Renal cortex interstitium (tissue), 15 donors: ENCODE measurements around the gene GAL3ST3. TPM values are rescaled to one million over a fixed set of nuclear protein-coding genes. Genes with fewer than 3 reads are reported as not detected.
"Not testable (repeated sequence)": the region's sequence is repeated elsewhere in the genome, so short reads cannot be mapped to it uniquely, and the experiment has no call there.

Source experiments
- DNase-seq, 11 donors: peaks; one replicate each; pipeline ENCODE4 v3.0.0-alpha.2; 2013; ENCODE audit warnings: low read depth in 9 of 11, low spot score in 4 of 11; ENCODE audit errors: extremely low read depth in 1 of 11
- long read RNA-seq, 16 experiments: transcript quantifications; one replicate each; lab custom pipeline, GENCODE V29; 2026
- polyA plus RNA-seq, 3 donors: library from polyadenylated mRNA; unstranded; fragments of 120-200 nt; gene quantifications; one replicate each; pipeline ENCODE4 v1.2.1, GENCODE V29; 2013; ENCODE audit not compliant: insufficient read length in 3 of 3

Gene GAL3ST3
- 1 to 10 TPM; 3.6 to 6.7 (median 6.6) TPM for polyA plus RNA-seq
- long read RNA-seq, donor 1, partial matches to known transcripts: 0 of 4 reads
- long read RNA-seq, donor 1, other reads (novel, unspliced or antisense): 0 of 4 reads
- long read RNA-seq, donor 2, transcript GAL3ST3-201 (3 exons, 2,133 nt): major isoform, 8 of 8 reads
- long read RNA-seq, donor 2, partial matches to known transcripts: 0 of 8 reads
- long read RNA-seq, donor 2, other reads (novel, unspliced or antisense): 0 of 8 reads
- long read RNA-seq, donor 3, partial matches to known transcripts: 0 of 4 reads
- long read RNA-seq, donor 3, other reads (novel, unspliced or antisense): 0 of 4 reads
- long read RNA-seq, donor 4, partial matches to known transcripts: 156 of 176 reads
- long read RNA-seq, donor 4, other reads (novel, unspliced or antisense): 18 of 176 reads
- long read RNA-seq, donor 5: 0 reads
- long read RNA-seq, donor 6, partial matches to known transcripts: 0 of 4 reads
- long read RNA-seq, donor 6, other reads (novel, unspliced or antisense): 0 of 4 reads
- long read RNA-seq, donor 7, partial matches to known transcripts: 0 of 2 reads
- long read RNA-seq, donor 7, other reads (novel, unspliced or antisense): 0 of 2 reads
- long read RNA-seq, donor 8, partial matches to known transcripts: 0 of 7 reads
- long read RNA-seq, donor 8, other reads (novel, unspliced or antisense): 0 of 7 reads
- long read RNA-seq, donor 9, partial matches to known transcripts: 56 of 59 reads
- long read RNA-seq, donor 9, other reads (novel, unspliced or antisense): 0 of 59 reads
- long read RNA-seq, donor 10, transcript GAL3ST3-201 (3 exons, 2,133 nt): major isoform, 5 of 267 reads
- long read RNA-seq, donor 10, partial matches to known transcripts: 255 of 267 reads
- long read RNA-seq, donor 10, other reads (novel, unspliced or antisense): 7 of 267 reads
- long read RNA-seq, donor 11, transcript GAL3ST3-201 (3 exons, 2,133 nt): major isoform, 6 of 6 reads
- long read RNA-seq, donor 11, partial matches to known transcripts: 0 of 6 reads
- long read RNA-seq, donor 11, other reads (novel, unspliced or antisense): 0 of 6 reads
- long read RNA-seq, donor 12, partial matches to known transcripts: 0 of 1 reads
- long read RNA-seq, donor 12, other reads (novel, unspliced or antisense): 0 of 1 reads
- long read RNA-seq, donor 13: 0 reads
- long read RNA-seq, donor 14, transcript GAL3ST3-201 (3 exons, 2,133 nt): major isoform, 5 of 5 reads
- long read RNA-seq, donor 14, partial matches to known transcripts: 0 of 5 reads
- long read RNA-seq, donor 14, other reads (novel, unspliced or antisense): 0 of 5 reads
- long read RNA-seq, donor 15, partial matches to known transcripts: 0 of 1 reads
- long read RNA-seq, donor 15, other reads (novel, unspliced or antisense): 0 of 1 reads
- long read RNA-seq, donor 16, transcript GAL3ST3-201 (3 exons, 2,133 nt): major isoform, 14 of 769 reads
- long read RNA-seq, donor 16, partial matches to known transcripts: 622 of 769 reads
- long read RNA-seq, donor 16, other reads (novel, unspliced or antisense): 133 of 769 reads

GRCh38 chr11:66048547-66049323, at the start of gene GAL3ST3:
TSS of gene GAL3ST3 (minus strand) at chr11:66049161. CDS start at chr11:66045415, 3,746 bp downstream.
- no peak for DNase-seq

- not testable (repeated sequence) for DNase-seq
Measured at GRCh38 chr11:66092125-66092524, 43.2 kb upstream of the GAL3ST3 start.

- DNase-seq: no peak
Measured at GRCh38 chr11:66090288-66090687, 41.3 kb upstream of the GAL3ST3 start.

- no peak for DNase-seq
Measured at GRCh38 chr11:66089067-66089466, 40.1 kb upstream of the GAL3ST3 start.

- no peak for DNase-seq
Measured at GRCh38 chr11:66087148-66087908, 38.4 kb upstream of the GAL3ST3 start.

- no peak for DNase-seq
Measured at GRCh38 chr11:66084821-66085475, 36.0 kb upstream of the GAL3ST3 start.

- no peak for DNase-seq
Measured at GRCh38 chr11:66083767-66084166, 34.8 kb upstream of the GAL3ST3 start.

- no peak for DNase-seq
Measured at GRCh38 chr11:66082946-66083698, 34.2 kb upstream of the GAL3ST3 start.

- no peak for DNase-seq
Measured at GRCh38 chr11:66081505-66081904, 32.5 kb upstream of the GAL3ST3 start.

GRCh38 chr11:66080055-66080817, 31.3 kb upstream of the GAL3ST3 start:
- DNase-seq: no peak

- not testable (repeated sequence) for DNase-seq
Measured at GRCh38 chr11:66078949-66079348, 30.0 kb upstream of the GAL3ST3 start.

- DNase-seq: no peak
Measured at GRCh38 chr11:66077927-66078326, 29.0 kb upstream of the GAL3ST3 start.

GRCh38 chr11:66076561-66076960, 27.6 kb upstream of the GAL3ST3 start:
- DNase-seq: no peak

- DNase-seq: no peak
Measured at GRCh38 chr11:66075273-66075672, 26.3 kb upstream of the GAL3ST3 start.

GRCh38 chr11:66073669-66074068, 24.7 kb upstream of the GAL3ST3 start:
- DNase-seq: no peak
